DMS 273 treated with DMSO at 0.1 percent for 48 hours (cell line): Measurements from ENCODE around the gene ADGB.

Experiments
- DNase-seq: peaks from one replicate; lab custom pipeline; 2025; lab: John Stamatoyannopoulos, UW

Gene ADGB

DNA sequence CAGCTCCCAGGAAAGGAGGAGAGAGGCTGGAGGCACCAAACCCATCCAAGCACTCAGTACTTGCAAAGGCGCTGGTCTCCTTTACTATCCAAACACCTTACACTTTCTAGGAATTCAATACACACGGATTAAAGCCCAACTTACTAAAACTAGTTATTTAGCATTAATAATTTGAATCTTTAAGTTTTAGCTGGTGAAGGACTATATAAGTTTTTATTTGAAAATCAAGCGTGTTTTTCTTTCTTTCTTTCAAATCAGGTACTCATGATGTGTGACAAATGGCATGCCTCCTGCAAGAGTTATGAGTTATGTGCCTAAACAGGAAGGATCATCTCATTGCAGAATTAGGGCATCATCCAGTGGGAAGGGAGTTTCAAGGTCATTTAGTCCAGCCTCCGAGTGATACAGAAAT, 263.7 kb downstream of the ADGB start:
- DNase-seq, result no peak

DNA sequence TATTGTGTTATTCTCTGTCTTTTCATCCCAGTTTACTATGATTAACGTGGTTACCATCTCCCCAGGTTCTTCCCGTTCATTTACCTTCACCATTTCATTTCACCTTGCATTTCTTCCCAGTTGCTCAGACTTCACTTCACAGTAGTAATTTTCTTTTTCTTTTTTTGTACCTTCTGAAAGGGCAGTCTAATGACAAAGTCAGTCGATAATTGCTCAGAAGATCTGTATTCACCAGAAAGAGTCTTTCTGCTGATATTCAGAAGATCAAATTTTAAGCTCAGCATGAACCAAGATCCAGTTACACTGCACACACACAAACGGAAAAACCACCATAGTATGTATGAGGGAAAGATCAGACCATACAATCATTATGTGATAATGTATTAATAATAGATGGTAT, 265.5 kb downstream of the ADGB start:
- no peak for DNase-seq

DNA sequence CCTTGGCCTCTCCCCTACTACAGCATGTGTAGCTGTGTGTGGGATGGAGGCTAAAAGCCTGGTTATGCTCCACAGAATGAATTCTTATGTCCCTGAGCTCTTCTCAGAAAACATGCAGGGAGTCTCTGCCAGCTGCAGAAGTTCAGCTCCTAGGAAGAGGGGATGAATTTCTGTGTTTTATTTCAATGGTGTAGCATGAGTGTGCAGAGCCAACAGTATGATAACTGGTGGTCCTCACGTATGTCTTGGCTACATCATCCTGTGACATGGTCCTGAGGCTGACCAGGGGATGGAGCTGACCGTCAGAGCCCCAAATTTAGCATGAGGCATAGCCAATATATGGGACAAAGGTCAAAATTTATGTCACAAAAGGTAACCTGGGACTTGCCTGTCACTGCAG, 266.1 kb downstream of the ADGB start:
- no peak for DNase-seq
